Mucosa of stomach (tissue), 1 donor: ENCODE results near the gene CDH16.

ENCODE experiments used
- H3K27me3 ChIP-seq: one replicate; pipeline ENCODE4 v1.7.0; 2013; ENCODE audit warnings: mild to moderate bottlenecking, low read length; ENCODE audit not compliant: control insufficient read depth, insufficient read depth
- H3K36me3 ChIP-seq: one replicate; pipeline ENCODE4 v1.7.0; 2013; ENCODE audit warnings: low read length; ENCODE audit not compliant: control insufficient read depth, insufficient read depth
- H3K4me1 ChIP-seq: one replicate; pipeline ENCODE4 v1.7.0; 2013; ENCODE audit warnings: mild to moderate bottlenecking, low read length; ENCODE audit not compliant: control insufficient read depth, insufficient read depth
- H3K4me3 ChIP-seq: one replicate; pipeline ENCODE4 v1.7.0; 2013; ENCODE audit warnings: low read length
- H3K9ac ChIP-seq: one replicate; pipeline ENCODE4 v1.7.0; 2013; ENCODE audit warnings: mild to moderate bottlenecking, low read length, moderate library complexity
- H3K9me3 ChIP-seq: one replicate; pipeline ENCODE4 v1.7.0; 2013; ENCODE audit warnings: mild to moderate bottlenecking, low read length, moderate library complexity; ENCODE audit not compliant: control insufficient read depth
- donor health status: Pancreatic carcinoma.

Gene CDH16

DNA sequence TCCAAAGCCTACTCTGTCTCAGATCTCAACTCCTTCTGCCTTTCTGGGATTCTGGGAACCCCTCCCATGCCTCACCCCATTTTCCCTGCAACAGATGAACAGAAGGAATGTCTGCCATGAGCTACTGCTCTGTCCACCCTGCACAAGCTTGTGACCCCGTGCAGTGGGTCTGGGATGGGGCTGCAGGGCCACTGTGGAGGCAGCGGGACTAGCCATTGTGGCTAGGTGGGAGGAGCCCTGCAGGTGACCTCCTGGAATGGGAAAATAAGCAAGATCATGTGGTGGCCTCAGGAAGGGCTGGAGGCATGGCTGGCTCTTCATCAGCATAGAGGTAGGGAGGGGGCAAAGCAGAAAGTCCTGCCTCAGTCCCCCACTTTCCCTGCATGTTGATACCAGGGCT lies 24.6 kb downstream of the CDH16 start:
- Histone ChIP-seq H3K9ac (no peak overlapping the region), H3K4me1 (peaks cover 21% of the 10 kb centered on the region), H3K36me3 (no peaks in the 10 kb centered on the region), H3K9me3 (no peaks in the 10 kb centered on the region), H3K4me3 (no peak overlapping the region), H3K27me3 (no peaks in the 10 kb centered on the region)

GRCh38 chr16:66891797-66892196 lies 26.9 kb downstream of the CDH16 start:
- Histone ChIP-seq H3K36me3 (peaks cover 6% of the 10 kb centered on the region), H3K9ac (no peak overlapping the region), H3K4me1 (peaks cover 14% of the 10 kb centered on the region), H3K27me3 (no peaks in the 10 kb centered on the region), H3K9me3 (no peaks in the 10 kb centered on the region), H3K4me3 (no peak overlapping the region)

DNA sequence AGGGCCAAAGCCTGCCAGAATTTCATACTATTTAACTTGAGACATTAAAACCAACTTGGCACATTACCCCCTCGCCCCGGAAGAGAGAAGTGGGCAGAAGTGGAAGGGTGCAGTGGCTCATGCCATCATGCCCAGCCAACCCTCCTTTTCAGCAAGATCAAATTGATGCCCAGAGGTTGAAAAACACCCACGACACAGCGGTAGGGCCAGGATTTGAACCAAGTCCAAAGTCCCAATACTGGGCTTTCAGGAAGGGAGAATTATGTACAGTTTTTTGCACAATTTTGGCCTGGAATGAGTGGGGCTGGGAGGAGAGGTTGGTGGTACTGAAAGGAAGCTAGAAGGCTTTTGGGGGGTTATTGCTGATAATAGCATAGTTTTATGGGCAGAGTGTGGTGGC lies 27.3 kb downstream of the CDH16 start:
- no peaks in the 10 kb centered on the region for H3K9me3 ChIP-seq
- no peak overlapping the region for H3K9ac ChIP-seq
- peaks cover 12% of the 10 kb centered on the region for H3K4me1 ChIP-seq
- H3K27me3 ChIP-seq = no peaks in the 10 kb centered on the region
- H3K4me3 ChIP-seq = no peak overlapping the region
- peaks cover 9% of the 10 kb centered on the region for H3K36me3 ChIP-seq

DNA sequence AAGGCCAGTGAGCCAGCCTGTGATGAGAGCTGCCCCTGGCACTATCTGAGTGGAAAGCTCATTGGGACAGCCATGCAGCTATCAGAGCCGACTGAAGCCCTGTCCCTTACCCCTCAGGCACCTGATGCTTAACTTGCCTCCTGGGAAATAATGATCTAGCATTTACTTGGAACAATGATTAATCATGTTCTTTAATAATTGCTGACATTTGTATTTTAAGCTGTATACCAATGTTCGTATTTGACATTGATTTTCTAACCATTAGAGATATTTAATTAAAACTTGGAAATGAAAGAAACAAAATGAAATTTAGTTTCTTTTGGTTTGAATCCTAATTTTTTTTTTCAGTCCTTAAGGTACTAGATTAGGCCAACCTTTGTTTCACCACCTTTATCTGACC lies 27.9 kb downstream of the CDH16 start:
- H3K9ac ChIP-seq = no peak overlapping the region

DNA sequence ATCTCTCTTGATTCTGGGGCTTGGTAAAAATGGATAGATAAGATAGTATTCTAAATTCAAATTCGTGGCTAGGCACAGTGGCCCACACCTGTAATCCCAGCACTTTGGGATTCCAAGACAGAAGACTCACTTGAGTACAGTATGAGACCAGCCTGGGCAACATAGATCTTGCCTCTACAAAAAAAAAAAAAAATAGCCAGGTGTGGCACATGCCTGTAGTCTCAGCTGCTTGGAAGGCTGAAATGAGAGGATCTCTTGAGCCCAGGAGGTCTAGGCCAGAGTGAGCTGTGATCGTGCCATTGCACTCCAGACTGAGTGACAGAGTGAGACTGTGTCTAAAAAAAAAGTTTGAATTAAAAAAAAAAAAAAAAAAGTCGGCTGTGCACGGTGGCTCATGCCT lies 29.1 kb downstream of the CDH16 start:
- H3K9me3 ChIP-seq = no peaks in the 10 kb centered on the region
- no peaks in the 10 kb centered on the region for H3K27me3 ChIP-seq
- H3K4me1 ChIP-seq = no peaks in the 10 kb centered on the region
- H3K36me3 ChIP-seq = peaks cover 9% of the 10 kb centered on the region
- H3K4me3 ChIP-seq = no peak overlapping the region
- H3K9ac ChIP-seq = no peak overlapping the region

More for the DNA sequence above, 27.9 kb downstream of the CDH16 start:
- no peak overlapping the region for H3K4me3 ChIP-seq
- H3K4me1 ChIP-seq = peaks cover 7% of the 10 kb centered on the region
- peaks cover 9% of the 10 kb centered on the region for H3K36me3 ChIP-seq
- H3K9me3 ChIP-seq = no peaks in the 10 kb centered on the region
- no peaks in the 10 kb centered on the region for H3K27me3 ChIP-seq

DNA sequence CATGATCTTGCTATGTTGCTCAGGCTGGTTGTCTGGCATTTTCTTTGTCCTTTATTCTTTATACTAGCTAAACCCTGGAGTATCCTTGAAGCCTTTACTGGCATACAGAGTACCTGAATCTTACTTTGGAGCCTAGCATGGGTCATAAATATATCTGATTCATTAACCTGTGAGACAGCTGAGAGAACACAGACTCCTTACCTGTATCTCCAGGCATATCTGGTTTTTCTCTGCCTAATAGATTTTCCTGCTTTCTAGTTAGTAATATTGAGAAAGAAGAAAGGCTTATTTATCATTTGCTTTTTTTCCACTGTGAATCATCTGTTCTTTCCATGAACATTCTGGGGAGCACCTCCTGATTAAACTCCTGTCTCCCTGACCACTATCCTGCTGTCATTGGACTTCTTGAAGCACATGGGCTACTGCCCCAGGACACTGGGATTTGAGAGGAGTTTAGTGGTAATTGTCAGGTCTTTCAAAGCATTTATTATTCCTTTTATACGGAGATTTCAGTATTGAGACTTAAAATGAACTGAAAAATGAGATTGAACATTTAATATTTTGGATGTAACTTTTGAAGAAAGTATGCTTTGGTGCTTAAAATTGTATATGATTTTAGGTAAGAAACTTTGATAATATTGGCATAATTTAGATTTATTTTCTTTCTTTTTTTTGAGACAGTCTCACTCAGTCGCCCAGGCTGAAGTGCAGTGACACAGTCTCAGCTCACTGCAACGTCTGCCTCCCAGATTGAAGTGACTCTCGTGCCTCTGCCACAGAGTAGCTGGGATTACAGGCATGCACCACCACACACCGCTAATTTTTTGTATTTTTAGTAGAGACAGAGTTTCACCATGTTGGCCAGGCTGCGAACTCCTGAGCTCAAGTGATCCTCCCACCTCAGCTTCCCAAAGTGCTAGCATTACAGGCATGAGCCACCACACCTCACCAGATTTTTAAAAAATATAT lies 29.8 kb downstream of the CDH16 start:
- Histone ChIP-seq H3K4me1 (no peaks in the 10 kb centered on the region), H3K27me3 (no peaks in the 10 kb centered on the region), H3K9me3 (no peaks in the 10 kb centered on the region), H3K4me3 (no peak overlapping the region), H3K36me3 (peaks cover 9% of the 10 kb centered on the region), H3K9ac (no peak overlapping the region)

DNA sequence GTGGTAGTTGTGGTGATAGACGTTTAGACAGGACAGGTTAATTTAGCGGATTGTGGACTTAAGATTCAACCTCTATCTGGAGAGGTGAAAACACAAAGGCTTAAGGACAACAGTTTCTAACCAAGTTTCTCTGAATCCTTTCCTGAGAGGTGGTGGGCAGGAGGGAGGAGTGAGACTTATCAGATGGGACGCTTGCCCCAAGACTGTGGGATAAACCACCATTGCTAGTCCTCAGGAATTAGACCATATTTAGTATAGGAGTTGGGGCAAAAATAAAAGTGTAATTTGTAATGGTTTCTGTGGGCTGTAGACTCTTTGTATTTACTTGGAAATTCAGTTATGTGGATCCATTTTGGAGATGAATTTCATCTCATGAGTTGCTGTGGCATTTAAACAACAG lies 31.8 kb downstream of the CDH16 start:
- Histone ChIP-seq H3K27me3 (no peaks in the 10 kb centered on the region), H3K4me3 (no peak overlapping the region), H3K9me3 (no peaks in the 10 kb centered on the region), H3K4me1 (no peaks in the 10 kb centered on the region), H3K9ac (no peak overlapping the region), H3K36me3 (peaks cover 9% of the 10 kb centered on the region)

- Histone ChIP-seq H3K4me3 (no peak overlapping the region), H3K9me3 (no peaks in the 10 kb centered on the region), H3K27me3 (no peaks in the 10 kb centered on the region), H3K36me3 (peaks cover 9% of the 10 kb centered on the region), H3K9ac (no peak overlapping the region), H3K4me1 (no peaks in the 10 kb centered on the region)
Observed at GRCh38 chr16:66886321-66886720, 32.4 kb downstream of the CDH16 start.

- Histone ChIP-seq H3K9me3 (no peaks in the 10 kb centered on the region), H3K4me3 (no peak overlapping the region), H3K27me3 (no peaks in the 10 kb centered on the region), H3K36me3 (peaks cover 9% of the 10 kb centered on the region), H3K9ac (no peak overlapping the region), H3K4me1 (no peaks in the 10 kb centered on the region)
Observed at GRCh38 chr16:66885491-66885890, 33.2 kb downstream of the CDH16 start.

- no peak overlapping the region for H3K4me3 ChIP-seq
- no peaks in the 10 kb centered on the region for H3K9me3 ChIP-seq
- no peaks in the 10 kb centered on the region for H3K27me3 ChIP-seq
- H3K9ac ChIP-seq = no peak overlapping the region
- peaks cover 9% of the 10 kb centered on the region for H3K36me3 ChIP-seq
- H3K4me1 ChIP-seq = peaks cover 5% of the 10 kb centered on the region
Observed at GRCh38 chr16:66882702-66883101, 36.0 kb downstream of the CDH16 start.

GRCh38 chr16:66881964-66882508 lies 36.6 kb downstream of the CDH16 start:
- Histone ChIP-seq H3K27me3 (no peaks in the 10 kb centered on the region), H3K4me1 (peaks cover 5% of the 10 kb centered on the region), H3K4me3 (no peak overlapping the region), H3K36me3 (peaks cover 5% of the 10 kb centered on the region), H3K9ac (no peak overlapping the region), H3K9me3 (no peaks in the 10 kb centered on the region)

DNA sequence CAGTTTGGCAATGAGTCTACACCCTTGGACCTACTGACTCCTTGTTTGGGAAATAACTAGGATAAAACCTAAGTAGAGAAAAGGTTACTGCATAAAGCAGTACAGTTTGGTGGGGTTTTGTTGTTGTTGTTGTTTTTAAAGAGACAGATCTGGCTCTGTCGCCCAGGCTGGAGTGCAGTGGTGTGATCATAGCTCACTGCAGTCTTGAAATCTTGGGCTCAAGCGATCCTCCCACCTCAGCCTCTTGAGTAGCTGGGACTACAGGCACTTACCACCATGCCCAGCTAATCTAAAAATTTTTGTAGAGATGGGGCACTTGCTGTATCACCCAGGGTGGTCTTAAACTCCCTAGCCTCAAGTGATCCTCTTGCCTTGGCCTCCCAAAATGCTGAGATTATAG lies 37.1 kb downstream of the CDH16 start:
- H3K9ac ChIP-seq = no peak overlapping the region
- H3K4me3 ChIP-seq = no peak overlapping the region
- H3K9me3 ChIP-seq = no peaks in the 10 kb centered on the region
- H3K4me1 ChIP-seq = peaks cover 5% of the 10 kb centered on the region
- no peaks in the 10 kb centered on the region for H3K27me3 ChIP-seq
- H3K36me3 ChIP-seq = peaks cover under 1% of the 10 kb centered on the region
